ENCODE data around the gene PBLD.
"Not testable (repeated sequence)": the region's sequence is repeated elsewhere in the genome, so short reads cannot be mapped to it uniquely, and the experiment has no call there.

Gene PBLD

DNA sequence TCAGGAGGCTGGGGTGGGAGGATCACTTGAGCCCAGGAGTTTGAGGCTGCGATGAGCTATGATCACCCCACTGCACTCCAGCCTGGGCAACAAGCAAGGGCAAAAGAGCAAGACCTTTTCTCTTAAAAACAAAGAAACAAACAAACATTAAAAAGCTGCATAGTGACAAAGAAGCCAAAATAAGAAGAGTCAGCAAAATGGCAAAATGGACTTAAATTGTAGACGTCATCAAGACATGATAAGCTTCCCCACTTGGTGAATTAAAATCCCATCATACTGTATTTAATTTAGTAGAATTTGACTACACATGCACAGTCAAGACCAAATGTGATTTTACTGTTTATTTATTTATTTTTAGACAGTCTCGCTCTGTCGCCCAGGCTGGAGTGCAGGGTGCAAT is 52.0 kb downstream of the PBLD start:
- no peak for DNase-seq (ENCODE audit: low read depth in 2 of 2)
- TF ChIP-seq, protein P1, sequence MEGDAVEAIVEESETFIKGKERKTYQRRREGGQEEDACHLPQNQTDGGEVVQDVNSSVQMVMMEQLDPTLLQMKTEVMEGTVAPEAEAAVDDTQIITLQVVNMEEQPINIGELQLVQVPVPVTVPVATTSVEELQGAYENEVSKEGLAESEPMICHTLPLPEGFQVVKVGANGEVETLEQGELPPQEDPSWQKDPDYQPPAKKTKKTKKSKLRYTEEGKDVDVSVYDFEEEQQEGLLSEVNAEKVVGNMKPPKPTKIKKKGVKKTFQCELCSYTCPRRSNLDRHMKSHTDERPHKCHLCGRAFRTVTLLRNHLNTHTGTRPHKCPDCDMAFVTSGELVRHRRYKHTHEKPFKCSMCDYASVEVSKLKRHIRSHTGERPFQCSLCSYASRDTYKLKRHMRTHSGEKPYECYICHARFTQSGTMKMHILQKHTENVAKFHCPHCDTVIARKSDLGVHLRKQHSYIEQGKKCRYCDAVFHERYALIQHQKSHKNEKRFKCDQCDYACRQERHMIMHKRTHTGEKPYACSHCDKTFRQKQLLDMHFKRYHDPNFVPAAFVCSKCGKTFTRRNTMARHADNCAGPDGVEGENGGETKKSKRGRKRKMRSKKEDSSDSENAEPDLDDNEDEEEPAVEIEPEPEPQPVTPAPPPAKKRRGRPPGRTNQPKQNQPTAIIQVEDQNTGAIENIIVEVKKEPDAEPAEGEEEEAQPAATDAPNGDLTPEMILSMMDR (IDR thresholded peaks at IDR 0.05; ENCODE audit: low read depth, low read length), result no peak
- no peak overlapping the region for H3K4me3 ChIP-seq (replicated peaks in 1 of 2; ENCODE audit: low read depth in 2 of 2, low read length in 2 of 2)

DNA sequence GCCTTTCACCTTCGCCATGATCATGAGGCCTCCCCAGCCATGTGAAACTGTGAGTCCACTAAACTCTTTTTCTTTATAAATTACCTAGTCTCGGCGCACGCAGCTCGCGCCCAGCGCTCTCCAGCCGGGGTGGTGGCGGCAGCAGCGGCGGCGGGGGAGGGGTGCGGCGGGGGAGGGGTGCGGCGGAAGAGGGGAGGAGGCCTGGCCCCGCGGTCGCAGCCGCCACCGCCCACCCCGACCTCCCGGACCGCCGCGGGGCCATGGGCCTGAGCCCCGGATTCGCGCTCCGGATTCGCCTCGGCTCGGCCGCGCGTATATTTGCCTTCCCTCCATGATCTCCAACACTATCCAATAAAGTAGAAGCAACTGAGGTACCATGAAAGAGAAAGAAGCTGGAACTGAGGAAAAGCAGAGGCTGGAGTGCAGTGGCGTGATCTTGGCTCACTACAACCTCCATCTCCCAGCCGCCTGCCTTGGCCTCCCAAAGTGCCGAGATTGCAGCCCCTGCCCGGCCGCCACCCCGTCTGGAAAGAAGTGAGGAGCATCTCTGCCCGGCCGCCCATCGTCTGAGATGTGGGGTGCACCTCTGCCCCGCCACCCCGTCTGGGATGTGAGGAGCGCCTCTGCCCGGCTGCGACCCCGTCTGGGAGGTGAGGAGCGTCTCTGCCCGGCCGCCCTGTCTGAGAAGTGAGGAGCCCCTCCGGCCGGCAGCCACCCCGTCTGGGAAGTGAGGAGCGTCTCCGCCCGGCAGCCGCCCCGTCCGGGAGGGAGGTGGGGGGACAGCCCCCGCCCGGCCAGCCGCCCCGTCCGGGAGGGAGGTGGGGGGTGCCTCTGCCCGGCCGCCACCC is 53.6 kb downstream of the PBLD start:
- DNase-seq (ENCODE audit: low read depth in 2 of 2), result not testable (repeated sequence)

DNA sequence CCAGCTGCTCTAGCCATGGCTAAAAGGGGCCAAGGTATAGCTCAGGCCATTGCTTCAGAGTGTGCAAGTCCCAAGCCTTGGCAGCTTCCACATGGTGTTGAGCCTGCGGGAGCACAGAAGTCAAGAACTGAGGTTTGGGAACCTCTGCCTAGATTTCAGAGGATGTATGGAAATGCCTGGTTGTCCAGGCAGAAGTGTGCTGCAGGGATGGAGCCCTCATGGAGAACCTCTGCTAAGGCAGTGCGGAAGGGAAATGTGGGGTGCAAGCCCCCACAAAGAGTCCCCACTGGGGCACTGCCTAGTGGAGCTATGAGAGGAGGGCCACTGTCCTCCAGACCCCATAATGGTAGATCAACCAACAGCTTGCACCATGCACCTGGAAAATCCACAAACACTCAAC is 54.9 kb downstream of the PBLD start:
- not testable (repeated sequence) for H3K4me3 ChIP-seq (replicated peaks in 1 of 2; ENCODE audit: low read depth in 2 of 2, low read length in 2 of 2); DNase-seq (ENCODE audit: low read depth in 2 of 2)

More for the DNA sequence above, 53.6 kb downstream of the PBLD start:
- not testable (repeated sequence) for H3K4me3 ChIP-seq (replicated peaks in 1 of 2; ENCODE audit: low read depth in 2 of 2, low read length in 2 of 2)

DNA sequence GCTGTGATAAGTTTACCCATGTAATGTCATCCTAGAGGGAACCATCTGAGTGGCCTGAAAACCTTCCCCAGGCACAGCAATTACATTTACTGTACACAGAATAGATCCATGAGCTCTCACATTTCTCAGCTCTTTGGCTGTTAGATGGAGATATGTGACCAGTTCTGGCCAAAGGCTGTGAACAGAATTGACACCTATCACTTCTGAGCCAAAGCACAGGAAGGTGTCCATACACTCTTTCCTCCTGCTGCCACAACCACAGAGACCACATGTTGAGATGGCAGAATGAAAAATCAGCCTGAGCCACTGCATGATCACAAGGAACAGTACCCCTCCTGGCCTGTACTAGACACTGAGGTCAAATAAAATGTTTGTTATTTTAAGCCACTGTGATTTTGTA is 56.5 kb downstream of the PBLD start:
- no peak for DNase-seq (ENCODE audit: low read depth in 2 of 2)
- no peak overlapping the region for H3K4me3 ChIP-seq (replicated peaks in 1 of 2; ENCODE audit: low read depth in 2 of 2, low read length in 2 of 2)
- TF ChIP-seq, protein P1 (IDR thresholded peaks at IDR 0.05; ENCODE audit: low read depth, low read length), result no peak

DNA sequence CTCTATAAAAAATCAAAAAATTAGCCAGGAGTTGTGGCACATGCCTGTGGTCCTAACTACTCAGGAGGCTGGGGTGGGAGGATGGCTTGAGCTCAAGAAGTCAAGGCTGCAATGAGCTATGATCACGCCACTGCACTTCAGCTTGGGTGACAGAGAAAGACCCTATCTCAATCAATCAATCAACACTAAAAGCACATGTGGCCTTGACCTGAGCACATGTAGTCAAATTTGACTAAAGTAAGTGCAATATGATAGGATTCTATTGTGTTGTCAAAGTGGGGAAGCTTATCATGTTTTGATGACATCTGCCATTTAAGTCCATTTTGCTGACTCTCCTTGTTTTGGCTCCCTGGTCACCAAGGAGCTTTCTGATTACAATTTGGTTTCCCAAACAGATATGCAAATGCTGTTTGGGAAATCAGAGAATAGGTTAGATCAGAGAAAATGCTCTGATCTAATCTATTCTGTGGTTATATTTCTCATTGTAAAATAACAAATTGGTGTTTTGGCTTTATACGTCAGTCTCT is 57.1 kb downstream of the PBLD start:
- TF ChIP-seq, protein P1 (IDR thresholded peaks at IDR 0.05; ENCODE audit: low read depth, low read length), result no peak
- H3K4me3 ChIP-seq (replicated peaks in 1 of 2; ENCODE audit: low read depth in 2 of 2, low read length in 2 of 2), result no peak overlapping the region
- no peak for DNase-seq (ENCODE audit: low read depth in 2 of 2)

DNA sequence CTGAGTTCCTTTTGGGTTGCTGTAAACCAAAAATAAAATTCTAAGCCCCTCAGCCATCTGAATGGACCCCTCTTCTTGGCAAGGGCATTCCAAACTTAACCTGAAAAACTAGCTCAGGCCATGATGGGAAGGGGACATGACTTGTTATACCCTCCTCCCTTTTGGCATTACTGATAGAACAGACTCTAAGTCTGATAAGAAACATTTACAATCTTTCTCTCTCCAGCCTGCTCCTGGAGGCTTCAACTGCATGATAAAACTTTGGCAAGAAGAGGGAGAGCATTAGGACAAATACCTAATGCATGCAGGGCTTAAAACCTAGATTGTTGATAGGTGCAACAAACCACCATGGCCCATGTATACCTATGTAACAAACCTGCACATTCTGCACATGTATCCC is 59.9 kb downstream of the PBLD start:
- DNase-seq (ENCODE audit: low read depth in 2 of 2), result no peak
- TF ChIP-seq, protein P1 (IDR thresholded peaks at IDR 0.05; ENCODE audit: low read depth, low read length), result no peak
- H3K4me3 ChIP-seq (replicated peaks in 1 of 2; ENCODE audit: low read depth in 2 of 2, low read length in 2 of 2), result no peak overlapping the region

DNA sequence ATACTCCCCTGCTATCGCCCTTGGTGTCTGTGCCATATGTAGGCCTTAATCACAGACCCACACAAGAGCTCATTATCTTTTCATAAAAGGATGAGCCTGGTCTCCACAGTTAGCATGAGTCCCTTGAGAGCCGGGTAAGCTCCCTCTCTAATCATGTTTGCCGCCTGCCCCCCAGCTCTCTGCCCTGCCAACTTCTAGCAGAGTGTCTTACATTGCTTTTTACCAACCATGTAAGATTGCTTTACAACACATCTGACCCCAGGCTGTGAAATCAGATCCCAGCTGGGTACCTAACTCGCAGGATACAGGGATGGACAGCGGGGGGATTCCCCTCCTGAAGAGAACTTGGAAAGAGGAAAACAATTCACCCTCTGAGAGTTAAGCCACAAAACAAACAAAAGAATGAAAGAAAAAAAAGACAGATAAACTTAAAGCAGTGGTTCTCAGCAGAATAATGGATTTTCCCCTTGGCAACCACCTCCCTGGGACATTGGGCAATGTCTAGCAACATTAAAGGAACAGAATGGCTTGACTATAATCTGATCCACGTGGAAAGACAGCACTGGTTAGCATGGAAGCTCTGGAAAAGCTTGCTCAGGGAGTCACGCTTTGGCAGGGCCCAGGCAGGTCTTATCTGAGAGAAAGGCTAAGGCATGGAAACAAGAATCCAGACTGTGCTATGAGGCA is 61.4 kb downstream of the PBLD start:
- TF ChIP-seq, protein P1 (IDR thresholded peaks at IDR 0.05; ENCODE audit: low read depth, low read length), result no peak
- peak; percentile 23 to 77 for DNase-seq (ENCODE audit: low read depth in 2 of 2)
- no peak overlapping the region for H3K4me3 ChIP-seq (replicated peaks in 1 of 2; ENCODE audit: low read depth in 2 of 2, low read length in 2 of 2)

All from cardiac fibroblast (primary cell).